T-helper 1 cell treated with Interleukin-12 subunit alpha and Interleukin-12 subunit beta and Interleukin-4 antibody, amounts not matched to agents 30 ng/mL and 1 ng/mL, for 36 hours (primary cell): ENCODE results near the gene PRSS22. TPM values are rescaled to one million over a fixed set of nuclear protein-coding genes. Genes with fewer than 3 reads are reported as not detected.

Source experiments
- intact Hi-C: fragments of 100-400 bp; cut with micrococcal nuclease; formaldehyde crosslinking; loops from one replicate; pipeline ENCODE4 v1.15.1; 2024
- total RNA-seq: library from RNA; stranded (reverse); gene quantifications from 2 replicates; pipeline ENCODE4 v1.2.3, GENCODE V29; 2022

The PRSS22 gene
- total RNA-seq, 1 donor from 2014 or later: not detected

DNA sequence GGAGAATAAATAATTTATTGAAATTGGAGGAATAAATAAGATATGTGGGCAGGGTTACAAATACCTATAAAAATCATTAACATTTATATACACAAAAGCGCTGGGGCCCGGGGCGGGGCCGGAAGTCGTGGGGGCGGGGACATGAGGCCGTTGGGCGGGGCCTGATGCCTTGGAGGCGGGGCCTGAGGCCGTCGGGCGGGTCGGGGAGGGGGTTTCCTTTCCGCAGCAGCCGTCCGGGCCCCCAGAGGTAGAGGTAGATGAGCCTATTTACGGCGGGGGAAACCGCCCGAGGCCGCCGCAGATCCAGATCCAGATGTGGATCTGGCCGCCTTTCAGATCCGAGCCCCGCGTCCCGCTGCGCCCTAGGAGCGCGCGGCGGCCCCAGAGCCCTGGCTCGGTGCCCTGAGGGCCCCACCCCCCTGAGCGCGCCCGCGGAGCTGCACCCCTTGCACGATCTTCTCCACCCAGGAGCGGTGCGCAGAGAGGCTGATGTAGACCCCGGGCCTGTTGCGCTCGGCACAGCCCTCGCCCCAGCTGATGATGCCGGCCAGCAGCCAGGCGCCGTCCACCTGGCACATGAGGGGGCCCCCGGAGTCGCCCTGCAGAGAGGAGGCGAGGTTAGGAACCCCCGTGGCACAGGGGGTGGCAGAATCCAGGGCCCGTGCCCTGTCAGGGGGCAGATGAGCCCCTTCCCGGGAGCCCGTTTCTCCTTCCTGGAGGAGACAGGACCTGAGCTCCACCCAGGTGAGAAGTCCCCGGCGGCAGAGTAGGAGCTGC is 5.1 kb downstream of the PRSS22 start:
- intact Hi-C loops: no loop called here

DNA sequence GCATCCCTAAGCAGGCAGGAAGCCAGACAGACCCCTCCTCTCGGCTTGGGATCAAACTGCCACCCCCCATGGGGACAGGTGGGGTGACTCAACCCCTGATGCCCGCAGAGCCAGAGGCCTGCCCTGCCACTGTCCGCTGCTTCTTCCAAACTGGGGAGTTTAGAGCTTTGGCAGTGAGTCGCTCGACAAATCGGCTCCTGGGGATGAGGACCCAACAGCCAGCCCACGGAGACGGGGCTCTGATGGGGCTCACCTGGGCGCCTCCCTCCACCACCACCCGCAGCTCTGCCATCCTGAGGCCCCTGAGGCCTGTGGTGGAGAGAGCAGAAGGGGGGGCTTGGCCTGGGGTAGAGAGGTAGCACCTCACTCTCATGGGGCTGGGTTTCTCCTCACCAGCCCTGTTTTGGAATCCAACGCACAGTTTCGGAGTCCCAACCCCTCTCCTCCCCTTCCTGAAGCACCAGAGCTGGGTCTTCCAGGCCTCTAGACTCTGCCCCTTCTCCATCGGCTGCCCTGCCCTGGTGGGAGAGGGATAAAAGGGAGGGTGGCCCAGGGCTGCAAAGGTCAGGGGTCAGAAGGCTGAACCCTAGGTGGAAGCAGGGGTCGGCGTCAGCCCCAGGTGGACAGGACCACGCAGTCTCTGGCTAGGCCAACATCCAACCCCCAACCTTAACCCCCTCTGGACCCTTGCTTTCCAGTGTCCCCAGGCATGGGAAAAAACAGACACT is 5.8 kb downstream of the PRSS22 start:
- intact Hi-C loops: no loop called here

DNA sequence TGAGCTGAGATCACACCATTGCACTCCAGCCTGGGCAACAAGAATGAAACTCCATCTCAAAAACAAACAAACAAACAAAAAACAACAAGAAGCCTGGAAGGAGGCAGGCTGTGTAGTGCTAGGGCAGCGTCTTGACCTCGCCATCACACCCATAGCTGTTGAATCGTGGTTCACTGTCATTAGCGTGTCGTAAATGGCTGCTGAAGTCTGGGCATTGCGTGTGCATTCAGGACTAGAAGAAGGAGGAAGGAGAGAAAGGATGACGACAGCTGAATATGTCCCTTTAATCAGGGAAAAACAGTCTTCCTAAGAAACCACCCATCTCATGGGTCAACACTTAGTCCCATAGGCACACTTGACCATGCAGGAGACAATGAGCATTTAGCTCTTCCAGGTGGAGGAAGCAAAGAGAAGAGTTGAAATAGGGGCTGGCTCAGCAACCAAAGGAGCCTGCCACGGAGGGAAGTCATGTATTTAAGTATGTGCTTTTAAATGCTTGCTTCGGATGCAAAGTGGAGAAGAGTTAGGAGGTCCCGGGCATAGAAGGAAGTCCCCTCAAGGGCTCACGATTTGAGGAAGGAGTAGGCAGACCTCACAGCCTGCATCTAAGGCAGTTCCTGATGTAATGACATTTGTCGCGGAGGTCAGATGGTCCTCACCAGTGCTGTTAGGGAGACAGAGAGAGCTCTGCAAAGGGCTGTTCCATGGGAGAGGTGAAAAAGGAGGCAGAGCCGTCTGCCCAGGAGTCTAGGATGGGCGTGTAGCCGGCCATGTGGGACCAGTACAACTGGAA is 8.8 kb downstream of the PRSS22 start:
- intact Hi-C loops: no loop called here

DNA sequence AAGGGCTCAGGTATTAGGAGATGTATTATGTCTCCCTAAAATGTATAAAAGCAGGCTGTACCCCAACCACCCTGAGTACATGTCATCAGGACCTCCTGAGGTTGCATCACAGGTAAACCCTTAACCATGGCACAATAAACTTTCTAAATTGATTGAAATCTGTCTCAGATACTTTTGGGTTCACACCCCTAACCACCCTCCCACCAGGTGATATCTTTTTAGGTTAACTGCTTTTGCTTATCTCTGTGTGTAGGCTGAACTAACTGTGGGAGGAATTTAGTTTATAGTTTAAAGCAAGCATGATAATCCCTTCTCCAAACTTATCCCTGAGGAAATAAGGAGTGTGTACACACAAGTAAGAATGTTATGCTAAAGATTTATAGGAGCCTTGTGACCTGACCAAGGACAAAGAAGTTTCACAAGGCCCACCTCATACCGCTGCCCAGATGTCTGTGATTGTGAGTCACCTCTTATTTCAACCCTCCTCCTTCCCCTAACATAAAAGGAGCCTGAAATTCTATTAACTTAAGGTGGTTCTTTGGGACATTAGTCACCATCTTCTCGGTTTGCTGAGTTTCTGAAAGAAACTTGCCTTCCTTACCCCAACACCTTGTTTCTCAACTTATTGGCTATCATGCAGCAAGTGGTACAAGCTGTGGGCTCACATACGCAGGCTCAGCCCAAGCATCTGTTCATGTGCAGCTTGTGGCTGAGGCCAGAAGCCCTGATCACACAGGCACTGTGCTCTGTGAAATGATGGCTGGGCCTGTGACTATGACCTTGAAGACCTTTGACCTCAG is 11.3 kb downstream of the PRSS22 start:
- intact Hi-C loops: no loop called here

DNA sequence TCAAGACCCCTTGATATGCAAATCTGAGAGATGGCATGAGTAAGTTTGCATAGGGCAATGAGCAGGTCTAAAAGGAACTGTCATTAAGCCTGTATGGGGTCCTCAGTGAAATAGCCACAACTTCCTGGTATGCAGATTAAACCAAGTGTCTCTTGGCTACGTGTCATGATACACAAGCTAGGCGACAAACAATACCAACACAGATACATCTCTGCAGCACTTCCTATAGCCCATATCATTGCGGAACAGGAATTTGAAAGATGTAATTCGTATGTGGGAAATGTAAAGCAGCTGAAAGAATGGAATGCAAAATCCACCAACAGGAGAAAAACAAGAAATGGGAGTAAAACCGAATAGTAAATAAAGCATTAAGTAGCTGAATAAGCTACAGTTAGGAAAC is 12.9 kb downstream of the PRSS22 start:
- intact Hi-C loops: no loop called here

DNA sequence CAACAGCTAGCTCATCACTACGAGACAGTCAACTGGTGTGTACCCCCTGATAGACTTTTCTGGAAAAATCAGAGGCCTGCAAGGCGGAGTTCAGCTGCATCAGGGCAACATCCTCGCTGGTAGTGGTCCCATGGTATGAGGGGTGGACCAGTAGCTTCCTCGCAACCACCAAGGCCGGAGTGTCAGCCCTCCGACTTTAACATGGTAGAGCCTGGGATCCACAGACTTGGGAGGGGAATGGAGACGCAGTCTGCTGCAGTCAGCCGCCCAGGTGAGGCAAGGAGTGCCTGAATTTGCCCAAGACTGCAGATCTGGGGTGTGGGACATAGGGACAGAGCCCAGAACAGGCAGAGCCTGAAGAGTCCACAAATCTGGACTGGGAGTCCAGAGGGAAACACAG is 14.4 kb downstream of the PRSS22 start:
- intact Hi-C loops: no loop called here

DNA sequence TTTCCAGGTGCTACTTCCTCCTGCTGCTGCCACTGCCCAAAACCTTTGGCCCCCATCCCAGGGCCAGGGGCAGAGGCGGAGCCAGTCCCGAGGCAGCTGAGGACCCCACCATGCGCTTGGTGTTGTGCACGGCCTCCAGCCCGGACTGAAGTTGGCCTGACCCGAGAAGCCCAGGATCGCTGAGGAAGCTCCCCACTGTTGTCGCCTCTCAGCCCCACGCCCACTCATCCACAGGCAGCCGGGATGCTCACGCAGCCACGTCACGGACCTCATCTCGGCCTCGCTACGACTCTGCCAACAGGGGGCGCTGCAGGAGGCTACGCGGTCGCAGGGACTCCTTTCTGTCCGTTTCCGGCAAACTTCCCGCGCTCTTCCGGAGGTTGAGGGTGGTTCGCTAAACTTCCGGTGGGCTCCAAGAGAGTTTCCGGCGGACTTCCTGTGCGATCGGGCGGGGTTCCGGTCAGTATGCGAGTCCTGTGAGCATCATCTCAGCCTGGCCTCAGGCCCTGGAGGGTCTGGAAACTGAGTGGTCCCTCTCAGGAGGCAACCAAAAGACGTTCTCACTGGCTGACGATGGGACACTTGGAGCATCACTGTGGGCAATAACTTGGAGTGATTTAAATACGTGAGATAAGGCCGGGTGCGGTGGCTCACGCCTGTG is 15.5 kb downstream of the PRSS22 start:
- intact Hi-C loops: no loop called here

DNA sequence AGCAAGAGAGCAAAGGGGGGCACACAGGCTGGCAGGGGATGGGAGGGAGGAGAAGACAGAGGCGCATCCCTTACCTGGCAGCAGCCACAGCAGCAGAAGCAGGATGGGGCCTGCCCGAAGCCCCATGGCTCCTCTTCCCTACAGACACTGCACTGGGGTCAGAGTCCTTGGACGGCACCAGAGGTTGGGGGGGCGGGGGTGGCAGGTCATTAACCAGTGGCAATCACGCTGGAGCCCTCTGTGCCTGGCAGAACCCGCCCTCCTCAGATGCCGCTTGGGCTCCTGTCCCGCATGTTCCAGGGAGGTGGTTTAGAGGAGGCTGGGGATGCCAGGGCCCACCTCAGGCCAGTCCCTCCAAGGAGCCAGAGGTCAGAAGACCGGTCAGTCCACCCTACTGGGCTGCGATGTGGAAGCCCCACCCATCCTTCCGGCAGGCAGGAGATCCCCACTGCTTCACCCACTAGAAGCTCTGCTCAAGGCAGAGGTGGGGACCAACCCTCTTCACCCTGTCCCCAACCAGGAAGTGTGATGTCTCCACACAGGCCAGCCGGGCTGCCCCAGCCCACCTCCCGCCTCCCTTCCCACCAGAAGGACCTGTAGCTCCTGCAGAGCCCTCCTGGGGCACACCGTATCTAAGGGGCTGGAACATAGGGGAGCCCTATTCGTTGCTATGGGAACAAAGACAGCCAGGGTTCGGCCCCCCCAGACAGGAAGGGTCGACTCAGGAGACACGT is 16.2 kb downstream of the PRSS22 start:
- intact Hi-C loops: no loop called here

DNA sequence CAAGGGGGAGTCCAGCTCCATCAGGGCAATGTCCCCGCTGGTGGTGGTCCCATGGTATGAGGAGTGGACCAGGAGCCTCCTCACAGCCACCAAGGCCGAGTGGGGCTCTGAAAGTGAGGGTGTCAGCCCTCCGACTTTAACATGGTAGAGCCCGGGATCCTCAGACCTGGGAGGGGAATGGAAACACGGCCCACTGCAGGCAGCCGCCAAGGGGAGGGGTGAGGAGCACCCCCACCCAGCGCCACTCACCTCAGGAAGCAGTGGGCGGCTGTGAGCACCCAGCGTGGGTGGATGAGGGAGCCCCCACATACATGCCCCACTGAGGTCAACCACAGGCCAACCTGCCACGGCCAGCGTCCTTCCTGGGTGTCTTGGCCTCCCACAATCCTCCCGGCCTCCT is 17.1 kb downstream of the PRSS22 start:
- intact Hi-C loops: no loop called here

DNA sequence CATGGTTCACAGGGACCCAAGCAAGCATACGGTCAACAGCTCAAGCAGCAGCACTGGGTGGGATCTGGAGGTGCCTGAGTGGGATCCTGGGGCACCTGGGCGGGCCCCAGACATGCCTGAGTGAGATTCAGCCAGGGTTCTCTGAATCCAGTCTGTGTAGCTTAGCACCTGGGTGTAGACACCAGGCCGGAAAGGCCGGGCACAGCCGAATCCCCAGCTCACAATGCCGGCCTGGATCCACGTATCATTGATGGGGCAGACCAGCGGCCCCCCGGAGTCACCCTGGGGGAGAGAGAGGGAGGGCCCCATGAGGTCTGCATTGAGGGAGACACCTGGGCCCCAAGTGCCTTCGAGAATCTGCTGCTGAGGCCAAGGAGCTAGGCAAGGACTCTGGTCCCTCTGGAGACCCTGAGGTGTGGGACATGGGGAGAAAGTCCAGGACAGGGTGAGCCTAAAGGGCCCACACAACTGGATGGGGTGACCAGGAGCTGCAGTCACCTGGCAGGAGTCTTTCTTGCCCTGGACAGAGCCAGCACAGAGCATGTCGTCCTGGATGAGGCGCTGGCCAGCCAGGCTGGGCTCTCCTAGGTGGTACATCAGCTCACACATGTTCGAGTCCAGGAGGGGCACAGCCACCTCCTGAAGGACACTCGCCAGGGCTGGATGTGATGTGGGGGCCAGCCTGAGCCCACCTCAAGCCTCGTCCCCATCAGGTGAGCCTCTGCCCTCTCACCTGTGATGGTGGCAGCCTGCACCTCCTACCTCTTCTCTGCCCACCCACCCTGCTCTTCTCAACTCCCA is 18.1 kb downstream of the PRSS22 start:
- intact Hi-C loops: loop anchor here (1.0 to 2.0 kb wide), 3 partner anchors 28 to 87 kb away; no protein-coding TSS in a partner anchor

DNA sequence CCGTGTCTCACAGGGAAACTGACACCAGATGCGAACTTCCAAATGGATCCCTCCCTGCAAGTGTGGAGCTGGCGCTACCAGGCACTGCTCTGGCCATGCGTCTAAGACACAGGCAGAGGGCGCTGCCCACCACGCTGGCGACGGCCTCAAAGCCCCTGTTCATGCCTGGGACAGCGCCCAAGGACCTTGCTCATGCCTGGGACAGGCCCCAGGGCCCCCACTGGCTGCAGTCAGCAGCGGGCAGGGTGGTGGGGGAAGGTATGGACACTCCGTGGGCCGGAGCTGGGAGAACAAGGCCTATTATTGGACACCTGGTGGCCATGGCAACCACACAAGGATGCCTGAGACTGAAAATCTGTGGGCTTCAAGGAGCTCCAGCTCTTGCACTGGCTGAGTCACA is 19.0 kb downstream of the PRSS22 start:
- intact Hi-C loops: loop anchor here (1.0 to 2.0 kb wide), 3 partner anchors 29 to 88 kb away; no protein-coding TSS in a partner anchor

DNA sequence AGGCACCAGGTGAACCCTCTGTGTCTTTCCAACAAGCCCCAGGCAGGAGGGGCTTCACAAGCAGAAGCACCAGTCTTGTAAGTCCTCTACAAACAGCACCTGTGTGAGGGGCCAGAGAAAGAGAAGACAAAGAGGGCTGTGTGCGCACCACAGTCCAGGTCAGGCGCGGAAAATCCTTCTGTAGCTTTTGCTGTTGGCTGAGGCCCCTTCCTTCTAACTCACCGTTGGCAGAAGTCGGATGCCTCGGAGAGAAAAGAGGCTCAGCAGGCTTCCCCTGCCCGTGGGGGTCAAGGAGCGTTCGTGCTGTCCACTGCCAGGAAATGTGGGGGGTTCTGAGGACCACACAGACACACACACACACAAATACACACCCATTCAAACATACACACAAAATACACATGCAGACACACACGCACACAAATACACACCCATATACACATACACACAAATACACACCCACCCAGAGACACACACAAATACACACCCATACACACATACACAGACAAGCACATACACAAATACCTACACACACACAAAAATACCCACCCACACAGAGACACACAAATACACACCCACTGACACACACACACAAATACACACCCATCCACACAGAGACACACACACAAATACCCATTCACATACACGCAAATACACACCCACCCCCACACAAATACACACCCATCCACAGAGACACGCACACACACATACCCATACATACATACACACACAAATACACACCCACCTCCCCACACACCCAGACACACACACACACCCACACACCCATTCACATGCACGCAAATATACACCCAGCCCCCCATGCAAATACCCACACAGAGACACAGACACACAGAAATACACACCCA is 21.1 kb downstream of the PRSS22 start:
- intact Hi-C loops: no loop called here

DNA sequence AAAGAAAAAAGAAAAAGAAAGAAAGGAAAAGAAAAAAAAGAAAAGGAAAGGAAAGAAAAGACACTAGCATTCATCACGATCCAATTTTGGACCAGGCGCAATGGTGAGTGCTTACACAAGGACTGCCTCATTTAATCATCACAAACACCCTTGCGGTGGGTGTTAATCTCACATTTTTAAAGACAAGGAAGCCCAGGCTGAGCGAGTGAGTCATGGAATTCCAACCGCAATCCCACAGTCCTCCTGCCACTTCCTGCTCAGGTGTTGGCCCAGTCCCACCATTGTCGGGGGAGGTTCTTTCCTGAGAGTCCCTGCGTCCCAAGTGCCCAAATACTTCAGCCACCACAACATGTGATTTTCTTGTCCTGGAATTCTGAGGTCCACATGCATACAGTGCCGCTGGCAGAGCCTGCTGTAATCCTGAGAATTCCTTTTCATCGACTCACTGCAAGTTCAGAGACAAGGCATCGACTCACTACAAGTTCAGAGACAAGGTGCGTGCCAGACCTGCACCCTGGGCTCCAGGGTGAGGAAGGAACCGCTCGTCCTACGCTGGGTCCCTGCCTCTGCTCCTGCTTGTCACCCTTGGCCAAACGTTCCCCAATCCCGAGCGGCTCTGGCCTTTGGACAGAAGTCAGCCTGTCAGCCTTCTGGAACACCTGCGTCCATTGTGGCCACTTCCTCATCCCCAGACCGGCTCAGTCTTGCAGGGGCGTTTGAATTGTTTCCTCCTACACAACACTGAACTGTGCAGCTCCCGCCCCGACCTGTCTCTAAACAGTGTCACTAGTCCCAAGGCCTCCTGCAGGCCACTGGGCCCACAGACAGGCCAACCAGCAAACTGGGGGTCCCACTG is 22.1 kb downstream of the PRSS22 start:
- intact Hi-C loops: no loop called here

DNA sequence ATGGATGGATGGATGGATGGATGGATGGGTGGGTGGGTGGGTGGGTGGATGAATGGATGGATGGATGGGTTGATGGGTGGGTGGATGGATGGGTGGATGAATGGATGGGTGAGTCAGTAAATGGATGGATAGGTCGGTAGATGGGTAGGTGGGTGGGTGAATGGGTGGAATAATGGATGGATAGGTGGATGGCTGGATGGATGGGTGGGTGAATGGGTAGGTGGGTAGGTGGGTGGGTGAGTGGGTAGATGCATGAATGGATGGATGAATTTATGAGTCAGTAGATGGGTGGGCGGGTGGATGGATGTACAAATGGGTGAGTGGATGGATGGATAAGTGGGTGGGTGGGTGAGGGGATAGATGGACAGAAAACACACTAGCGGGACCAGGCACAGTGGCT is 23.0 kb downstream of the PRSS22 start:
- intact Hi-C loops: no loop called here

DNA sequence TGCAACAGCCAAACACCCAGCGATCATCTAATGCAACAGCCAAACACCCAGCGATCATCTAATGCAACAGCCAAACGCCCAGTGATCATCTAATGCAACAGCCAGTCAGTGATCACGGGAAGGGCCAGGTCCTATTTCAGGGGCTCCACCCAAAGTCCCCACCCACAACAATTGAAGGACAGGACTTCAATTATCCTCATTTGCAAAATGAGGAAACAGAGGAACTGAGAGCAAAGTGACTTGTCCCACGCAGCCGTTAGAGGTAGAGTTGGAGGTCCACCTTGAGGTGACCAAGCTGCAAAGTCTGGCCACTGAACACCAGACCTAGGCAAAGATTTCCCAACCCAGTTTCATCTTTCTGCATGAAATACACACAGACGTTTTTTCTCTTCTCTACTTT is 24.2 kb downstream of the PRSS22 start:
- intact Hi-C loops: no loop called here

DNA sequence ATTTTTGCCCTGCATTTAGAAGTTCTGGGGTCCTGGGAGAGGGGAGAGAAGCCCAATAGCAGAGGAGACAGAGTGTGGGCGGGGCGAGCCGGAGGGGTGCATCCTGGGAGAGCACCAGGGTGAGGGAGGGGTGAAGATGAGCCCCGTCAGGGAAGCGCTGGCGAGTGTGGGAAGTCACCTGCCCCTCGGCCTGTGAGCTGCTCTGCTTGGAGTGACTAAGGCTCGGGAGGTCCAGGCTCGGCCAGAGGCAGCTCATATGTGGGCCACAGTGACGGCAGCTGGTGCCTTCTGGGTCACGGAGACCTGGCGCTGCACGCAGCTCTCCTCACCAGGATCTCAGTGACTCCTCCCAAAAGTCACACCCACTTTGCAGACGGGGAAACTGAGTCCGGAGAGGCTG is 26.8 kb downstream of the PRSS22 start:
- intact Hi-C loops: no loop called here

DNA sequence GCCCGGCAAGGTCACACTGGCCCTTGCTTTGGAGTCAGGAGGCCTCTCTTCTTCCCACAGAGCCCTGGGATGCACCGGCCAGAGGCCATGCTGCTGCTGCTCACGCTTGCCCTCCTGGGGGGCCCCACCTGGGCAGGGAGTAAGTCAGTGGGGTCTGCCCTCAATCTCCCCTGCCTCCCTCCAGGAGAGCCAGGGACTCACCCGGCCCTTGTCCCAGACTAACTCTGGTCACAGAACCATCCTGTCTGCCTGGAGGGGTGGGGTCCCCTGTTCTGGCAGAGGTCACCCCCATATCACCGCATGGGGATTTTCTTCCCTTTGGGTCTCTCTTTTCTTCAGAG is 27.6 kb downstream of the PRSS22 start:
- intact Hi-C loops: no loop called here
